NCI-H146 treated with DMSO at 0.1 percent for 48 hours (cell line): Measurements from ENCODE around the gene PYGB.

Experiments
- DNase-seq: peaks from one replicate; lab custom pipeline; 2025; ENCODE audit not compliant: unreplicated experiment; lab: John Stamatoyannopoulos, UW

The PYGB gene

GRCh38 chr20:25247956-25248785 lies at the start of gene PYGB:
TSS of gene PYGB (plus strand) at chr20:25248085. CDS start at chr20:25248179, 94 bp downstream.
- peak; percentile 71 for DNase-seq

DNA sequence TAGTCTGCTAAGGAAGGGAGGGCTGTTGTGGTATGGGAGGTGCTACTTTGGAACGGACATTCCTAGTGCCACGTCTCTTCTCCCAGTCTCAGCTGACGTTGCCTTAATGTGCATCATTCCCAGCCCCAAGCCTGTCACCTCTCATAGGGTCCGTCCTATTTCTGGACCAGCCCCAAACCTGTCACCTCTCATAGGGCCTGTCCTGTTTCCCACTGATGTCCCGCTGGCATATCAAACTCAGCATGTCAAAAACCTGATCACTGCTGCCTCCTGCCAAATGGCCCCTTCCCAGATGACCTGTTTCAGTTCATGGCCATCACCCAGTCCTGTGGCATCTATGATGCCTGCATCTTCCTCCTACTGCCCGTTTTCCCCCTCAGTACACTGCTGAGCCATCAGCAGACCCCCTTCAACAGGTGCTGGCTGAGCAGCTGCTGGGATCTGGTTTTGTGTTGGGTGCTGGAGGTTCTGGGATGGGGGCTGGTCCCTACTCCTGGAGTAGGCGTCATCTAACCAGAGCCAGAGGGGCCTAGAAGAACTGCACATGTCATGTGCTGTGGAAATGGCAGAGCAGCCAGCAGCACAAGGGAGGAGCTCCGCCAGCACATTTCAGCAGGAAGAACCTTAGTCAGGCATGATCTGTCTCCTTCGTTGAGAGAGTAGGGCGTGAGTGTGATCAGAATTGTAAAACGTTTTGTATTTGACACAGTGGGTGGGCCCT lies 49.1 kb upstream of the PYGB start:
- DNase-seq = no peak

DNA sequence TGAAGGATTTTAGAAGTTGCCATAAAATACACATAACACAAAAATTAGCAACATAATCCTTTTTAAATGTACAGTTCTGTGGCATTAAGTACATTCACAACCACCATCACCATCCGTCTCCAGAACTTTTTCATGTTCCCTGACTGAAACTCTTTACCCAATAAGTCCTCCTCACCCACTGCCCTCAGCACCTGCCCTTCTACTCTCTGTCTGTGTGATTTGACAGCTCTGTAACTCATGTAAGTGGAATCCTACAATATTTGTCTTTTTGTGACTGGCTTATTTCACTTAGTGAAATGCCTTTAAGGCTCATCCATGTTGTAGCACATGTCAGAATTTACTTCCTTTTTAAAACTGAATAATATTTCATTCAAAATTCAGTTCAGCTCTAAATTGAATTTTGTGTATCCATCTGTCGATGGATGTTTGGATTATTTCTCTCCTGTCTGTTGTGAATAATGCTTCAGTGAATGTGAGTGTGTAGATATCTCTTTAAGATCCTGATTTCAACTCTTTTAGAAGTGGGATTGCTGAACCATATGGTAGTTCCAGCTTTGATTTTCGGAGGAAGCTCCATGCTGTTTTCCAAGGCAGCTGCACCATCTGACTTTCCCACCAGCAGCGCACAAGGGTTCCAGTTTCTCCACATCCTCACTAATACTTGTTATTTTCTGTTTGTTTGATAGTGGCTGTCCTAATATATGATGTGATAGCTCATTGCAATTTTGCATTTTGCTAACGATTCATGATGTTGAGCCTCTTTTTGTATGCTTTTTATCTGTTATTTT lies 48.2 kb upstream of the PYGB start:
- no peak for DNase-seq

DNA sequence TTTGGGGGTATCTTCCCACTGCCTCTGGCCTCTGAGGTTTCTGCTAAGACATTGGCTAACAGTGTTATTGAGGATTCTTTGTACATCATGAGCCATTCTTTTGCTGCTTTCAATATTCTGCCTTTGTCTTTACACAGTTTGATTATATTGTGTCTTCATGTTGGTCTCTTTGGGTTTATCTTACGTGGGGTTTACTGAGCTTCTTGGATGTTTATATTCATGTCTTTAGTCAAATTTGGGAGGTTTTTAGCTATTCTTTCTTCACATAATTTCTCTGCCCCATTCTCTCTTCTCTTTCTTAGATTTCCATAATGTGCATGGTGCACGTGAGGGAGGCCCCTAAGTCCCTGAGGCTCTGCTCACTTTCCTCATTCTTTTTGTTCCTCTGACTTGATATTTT lies 44.8 kb upstream of the PYGB start:
- DNase-seq = no peak

GRCh38 chr20:25203871-25204320 lies 44.0 kb upstream of the PYGB start:
- DNase-seq = no peak

DNA sequence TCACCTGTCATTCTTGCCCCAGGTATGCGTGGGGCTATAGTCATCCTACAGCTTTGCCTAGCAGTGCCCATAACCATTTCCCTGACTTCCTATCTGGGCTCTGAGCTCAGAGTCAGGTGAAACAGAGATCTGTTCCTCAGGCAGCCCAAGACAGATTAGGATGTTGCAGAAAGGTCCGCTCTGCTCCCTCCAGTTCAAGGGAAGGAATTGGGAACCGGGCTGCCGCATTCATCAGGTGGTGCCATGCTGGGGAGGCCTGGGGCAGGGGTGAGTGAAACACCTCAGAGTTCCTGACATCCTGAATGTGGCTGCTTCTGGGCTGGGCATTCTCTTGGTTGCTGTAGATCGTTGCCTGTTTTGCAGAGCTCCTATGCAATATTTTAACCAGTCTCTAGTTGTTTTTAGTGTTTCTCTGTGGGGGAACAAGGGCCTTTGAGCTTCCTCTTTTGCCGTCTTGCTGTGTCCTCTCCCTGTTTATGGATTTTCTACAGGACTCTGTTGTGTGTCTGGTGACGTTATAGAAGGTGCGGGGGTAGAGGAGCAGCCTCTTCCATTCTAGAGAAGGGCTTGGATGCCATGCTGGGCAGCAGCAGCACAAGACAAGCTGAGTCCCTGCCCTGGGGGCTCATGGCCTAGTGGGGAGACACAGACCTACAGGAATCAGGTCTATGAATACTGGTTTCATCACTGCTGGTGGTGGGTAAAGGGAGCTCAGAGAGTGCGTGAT lies 43.2 kb upstream of the PYGB start:
- DNase-seq = no peak

GRCh38 chr20:25205277-25206062 lies 42.4 kb upstream of the PYGB start:
- DNase-seq = no peak

GRCh38 chr20:25206063-25206403 lies 41.9 kb upstream of the PYGB start:
- no peak for DNase-seq

- DNase-seq = no peak
These were observed 41.3 kb upstream of the PYGB start for GRCh38 chr20:25206548-25206947.

GRCh38 chr20:25207149-25207959 lies 40.5 kb upstream of the PYGB start:
- DNase-seq = no peak

- DNase-seq = no peak
These were observed 39.8 kb upstream of the PYGB start for GRCh38 chr20:25207960-25208534.

- DNase-seq = no peak
These were observed 38.5 kb upstream of the PYGB start for GRCh38 chr20:25209400-25209799.

- DNase-seq = no peak
These were observed 38.0 kb upstream of the PYGB start for GRCh38 chr20:25209911-25210310.

GRCh38 chr20:25211273-25211672 lies 36.6 kb upstream of the PYGB start:
- no peak for DNase-seq

- DNase-seq = no peak
These were observed 35.6 kb upstream of the PYGB start for GRCh38 chr20:25212242-25212641.

DNA sequence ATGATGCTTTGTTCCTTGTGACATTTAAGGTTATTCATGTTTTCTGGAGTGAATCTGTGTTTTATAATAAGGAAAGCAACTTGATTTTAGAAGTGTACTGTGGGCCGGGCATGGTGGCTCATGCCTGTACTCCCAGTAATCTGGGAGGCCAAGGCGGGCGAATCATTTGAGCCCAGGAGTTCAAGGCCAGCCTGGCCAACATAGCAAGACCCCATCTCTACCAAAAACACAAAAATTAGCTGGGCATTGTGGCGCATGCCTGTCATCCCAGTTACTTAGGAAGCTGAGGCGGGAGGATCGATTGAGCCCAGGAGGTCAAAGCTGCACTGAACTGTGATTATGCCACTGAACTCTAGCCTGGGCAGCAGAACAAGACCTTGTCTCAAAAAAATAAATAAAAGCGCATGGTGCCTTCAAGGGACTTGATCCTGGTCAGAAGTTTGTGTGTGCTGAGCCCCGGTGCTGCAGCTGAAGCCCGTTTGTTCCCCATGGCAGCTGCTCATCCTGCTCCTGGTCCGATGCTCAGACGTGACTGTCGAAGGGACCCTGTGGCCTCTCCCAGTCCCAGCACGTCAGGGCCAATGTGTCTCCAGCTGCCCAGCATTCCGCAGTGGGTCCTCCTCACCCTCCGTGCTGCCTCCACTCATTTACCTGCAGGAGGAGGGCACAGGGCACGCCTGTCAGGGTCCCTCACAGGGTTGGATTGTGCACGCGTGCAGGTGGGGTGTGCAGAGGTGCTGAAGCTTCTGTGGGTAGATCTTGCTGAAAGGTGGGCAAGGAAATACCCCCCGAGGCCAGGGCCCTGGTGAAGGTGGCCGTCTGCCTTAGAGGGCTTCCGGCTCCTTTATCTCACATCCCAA lies 34.1 kb upstream of the PYGB start:
- no peak for DNase-seq

DNA sequence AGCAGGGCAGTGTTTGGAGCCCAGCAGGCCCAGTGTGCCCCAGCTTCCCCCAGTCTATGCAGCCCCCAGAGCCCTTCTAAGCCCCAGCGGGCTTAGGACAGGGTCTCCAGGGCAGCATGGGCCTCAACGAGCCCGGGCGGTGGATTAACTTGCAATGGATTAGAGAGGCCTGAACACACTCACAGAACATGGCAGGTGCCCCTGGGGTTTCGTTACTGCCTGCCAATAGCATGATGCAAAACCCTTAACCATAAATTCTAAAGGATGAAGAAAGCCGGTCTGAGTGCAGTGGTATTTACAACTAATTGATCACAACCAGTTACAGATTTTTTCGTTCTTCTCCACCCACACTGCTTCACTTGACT lies 33.5 kb upstream of the PYGB start:
- no peak for DNase-seq

DNA sequence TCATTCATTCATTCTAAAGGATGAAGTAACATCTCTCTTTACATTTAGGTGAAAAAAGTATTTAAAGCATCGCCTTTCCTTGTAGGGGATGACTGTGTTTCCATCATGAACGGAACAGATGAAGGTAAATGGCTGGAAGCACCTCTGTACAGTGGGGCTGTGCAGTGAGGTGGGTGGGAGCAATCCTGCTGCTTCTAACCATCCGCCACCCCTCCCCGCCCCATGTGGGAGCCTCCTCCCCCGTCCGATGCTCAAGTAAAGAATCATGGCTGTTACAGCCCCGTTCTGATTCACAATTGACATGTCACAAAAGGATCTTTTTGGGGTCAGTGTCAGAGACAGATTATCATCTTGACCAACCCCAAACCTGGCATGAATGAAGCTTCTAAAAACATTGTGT lies 33.1 kb upstream of the PYGB start:
- no peak for DNase-seq
